ENCODE results near the gene ATP6V0B.

- no peak for TF ChIP-seq TAF1 (IDR thresholded peaks at IDR 0.05; ENCODE audit: low read depth, low read length)
- TF ChIP-seq POLR2A (IDR thresholded peaks at IDR 0.05; ENCODE audit: low read depth, low read length): no peak
- TF ChIP-seq POLR2AphosphoS5 (IDR thresholded peaks at IDR 0.05; ENCODE audit: low read depth, low read length): no peak
- TF ChIP-seq POU2F2 (IDR thresholded peaks at IDR 0.05; ENCODE audit: low read depth, low read length): no peak
- no peak for TF ChIP-seq SPI1 (IDR thresholded peaks at IDR 0.05; ENCODE audit: low read depth, low read length)
Observed at GRCh38 chr1:43998000-43998378, 23.2 kb downstream of the ATP6V0B start.
